Lower leg skin (tissue), 3 donors: ENCODE measurements around the gene DOCK11.

ENCODE experiments used
- CTCF ChIP-seq, 3 donors: fragments of 450-650 bp; IDR thresholded peaks; one replicate each; pipeline ENCODE4 v1.5.1; 2016; ENCODE audit warnings: antibody characterized with exemption in 3 of 3, mild to moderate bottlenecking in 3 of 3, moderate library complexity in 2 of 3
- POLR2A ChIP-seq, 2 donors: fragments of 450-650 bp; IDR thresholded peaks; one replicate each; pipeline ENCODE4 v1.6.1; 2016 to 2017; ENCODE audit warnings: antibody characterized with exemption in 2 of 2, mild to moderate bottlenecking in 1 of 2, moderate library complexity in 1 of 2

DNA sequence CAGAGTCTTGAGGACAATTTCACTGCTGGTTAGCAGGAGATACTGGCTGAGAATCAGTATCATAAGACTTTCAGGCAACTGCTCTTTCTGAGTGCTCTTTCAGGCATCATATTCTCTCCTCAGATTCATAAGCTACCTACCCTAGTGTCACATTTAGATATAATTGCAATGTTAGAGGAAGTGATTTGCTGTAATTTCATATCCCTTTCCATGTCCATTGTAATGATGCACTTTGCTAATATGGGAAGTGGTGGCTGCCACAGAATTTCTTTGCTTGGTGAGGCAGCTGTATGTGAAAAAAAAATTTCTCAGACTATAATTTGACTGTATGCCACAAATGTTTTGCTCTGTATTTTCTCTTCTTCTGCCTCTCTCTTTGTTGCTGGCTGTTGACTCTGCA is 63.3 kb downstream of the DOCK11 start:
- TF ChIP-seq CTCF (IDR thresholded peaks at IDR 0.05): no peak
- no peak for TF ChIP-seq POLR2A (IDR thresholded peaks at IDR 0.05)
